ENCODE results near the gene CAMK2D.

Gene CAMK2D

GRCh38 chr4:113641025-113641431, 120.5 kb downstream of the CAMK2D start:
- no peak for TF ChIP-seq CTCF (IDR thresholded peaks at IDR 0.05; ENCODE audit: low read depth, low read length)
- no peak for DNase-seq
- Histone ChIP-seq H3K9me3 (ENCODE audit: severe bottlenecking) (no peaks in the 10 kb centered on the region), H3K27ac (no peak overlapping the region), H3K27me3 (ENCODE audit: insufficient read depth, low read depth, severe bottlenecking) (no peaks in the 10 kb centered on the region), H3K4me3 (ENCODE audit: low read depth, low read length) (no peak overlapping the region), H3K36me3 (no peaks in the 10 kb centered on the region)

- Histone ChIP-seq H3K36me3 (no peaks in the 10 kb centered on the region), H3K9me3 (ENCODE audit: severe bottlenecking) (no peaks in the 10 kb centered on the region), H3K27ac (no peak overlapping the region), H3K4me3 (ENCODE audit: low read depth, low read length) (no peak overlapping the region), H3K27me3 (ENCODE audit: insufficient read depth, low read depth, severe bottlenecking) (no peaks in the 10 kb centered on the region)
- no peak for TF ChIP-seq CTCF (IDR thresholded peaks at IDR 0.05; ENCODE audit: low read depth, low read length)
- no peak for DNase-seq
Observed at GRCh38 chr4:113639326-113639725, 122.2 kb downstream of the CAMK2D start.

- no peak for DNase-seq
- no peaks in the 10 kb centered on the region for H3K27me3 ChIP-seq (ENCODE audit: insufficient read depth, low read depth, severe bottlenecking)
- no peaks in the 10 kb centered on the region for H3K9me3 ChIP-seq (ENCODE audit: severe bottlenecking)
- no peak overlapping the region for H3K27ac ChIP-seq
- no peaks in the 10 kb centered on the region for H3K36me3 ChIP-seq
- no peak for TF ChIP-seq CTCF (IDR thresholded peaks at IDR 0.05; ENCODE audit: low read depth, low read length)
- H3K4me3 ChIP-seq (ENCODE audit: low read depth, low read length) = no peak overlapping the region
Observed at GRCh38 chr4:113638562-113638832, 123.0 kb downstream of the CAMK2D start.

GRCh38 chr4:113637823-113638561, 123.5 kb downstream of the CAMK2D start:
- Histone ChIP-seq H3K36me3 (no peaks in the 10 kb centered on the region), H3K27me3 (ENCODE audit: insufficient read depth, low read depth, severe bottlenecking) (no peaks in the 10 kb centered on the region), H3K9me3 (ENCODE audit: severe bottlenecking) (no peaks in the 10 kb centered on the region), H3K4me3 (ENCODE audit: low read depth, low read length) (no peak overlapping the region), H3K27ac (no peak overlapping the region)
- no peak for DNase-seq
- TF ChIP-seq CTCF (IDR thresholded peaks at IDR 0.05; ENCODE audit: low read depth, low read length) = no peak

- no peak for TF ChIP-seq CTCF (IDR thresholded peaks at IDR 0.05; ENCODE audit: low read depth, low read length)
- H3K4me3 ChIP-seq (ENCODE audit: low read depth, low read length) = no peak overlapping the region
- no peak for DNase-seq
- no peaks in the 10 kb centered on the region for H3K36me3 ChIP-seq
- no peak overlapping the region for H3K27ac ChIP-seq
- H3K9me3 ChIP-seq (ENCODE audit: severe bottlenecking) = no peaks in the 10 kb centered on the region
- no peaks in the 10 kb centered on the region for H3K27me3 ChIP-seq (ENCODE audit: insufficient read depth, low read depth, severe bottlenecking)
Observed at GRCh38 chr4:113637363-113637762, 124.2 kb downstream of the CAMK2D start.

- Histone ChIP-seq H3K36me3 (no peaks in the 10 kb centered on the region), H3K27me3 (ENCODE audit: insufficient read depth, low read depth, severe bottlenecking) (no peaks in the 10 kb centered on the region), H3K27ac (no peak overlapping the region), H3K9me3 (ENCODE audit: severe bottlenecking) (no peaks in the 10 kb centered on the region), H3K4me3 (ENCODE audit: low read depth, low read length) (no peak overlapping the region)
- DNase-seq = no peak
- TF ChIP-seq CTCF (IDR thresholded peaks at IDR 0.05; ENCODE audit: low read depth, low read length) = no peak
Observed at GRCh38 chr4:113636877-113637276, 124.7 kb downstream of the CAMK2D start.

Measured in WERI-Rb-1 (cell line).